Ectodermal cell (in vitro differentiated cells): ENCODE data around the gene SPATA33. TPM values are rescaled to one million over a fixed set of nuclear protein-coding genes. Genes with fewer than 3 reads are reported as not detected.

ENCODE experiments used
- H3K27ac ChIP-seq: 2 replicates; pipeline ENCODE4 v1.7.0; 2013; ENCODE audit warnings: mild to moderate bottlenecking, low read depth, low read length; ENCODE audit not compliant: insufficient read depth, poor library complexity, severe bottlenecking
- H3K27me3 ChIP-seq: 2 replicates; pipeline ENCODE4 v1.7.0; 2013; ENCODE audit warnings: mild to moderate bottlenecking, low read length; ENCODE audit not compliant: insufficient read depth, control insufficient read depth, poor library complexity, severe bottlenecking
- H3K36me3 ChIP-seq: one replicate; pipeline ENCODE4 v1.7.0; 2013; ENCODE audit warnings: low read length; ENCODE audit not compliant: control insufficient read depth, insufficient read depth
- H3K4me1 ChIP-seq: one replicate; pipeline ENCODE4 v1.7.0; 2013; ENCODE audit warnings: low read length; ENCODE audit not compliant: control insufficient read depth, insufficient read depth
- H3K4me3 ChIP-seq: 2 replicates; pipeline ENCODE4 v1.7.0; 2013; ENCODE audit warnings: low read depth, low read length, control low read depth; ENCODE audit not compliant: insufficient read depth
- H3K9me3 ChIP-seq: 2 replicates; pipeline ENCODE4 v1.7.0; 2013; ENCODE audit warnings: mild to moderate bottlenecking, low read length, moderate library complexity; ENCODE audit not compliant: control insufficient read depth
- WGBS, 2 experiments: methylation state at CpG; one replicate each; pipeline ENCODE4 v1.1.7; 2013; ENCODE audit warnings: missing lambda C conversion rate in 2 of 2; 5-methylcytosine and 5-hydroxymethylcytosine counted together
- polyA plus RNA-seq, 4 experiments: library from polyadenylated mRNA; stranded (reverse); fragments of 50-300 nt; gene quantifications; one replicate each; pipeline ENCODE4 v1.2.3, GENCODE V29; 2013

Gene SPATA33
- 37.0 TPM for polyA plus RNA-seq (2013, experiment 1 of 4)
- 33.1 TPM for polyA plus RNA-seq (2013, experiment 2 of 4)
- polyA plus RNA-seq (2013, experiment 3 of 4): 26.8 TPM
- 24.4 TPM for polyA plus RNA-seq (2013, experiment 4 of 4)

DNA sequence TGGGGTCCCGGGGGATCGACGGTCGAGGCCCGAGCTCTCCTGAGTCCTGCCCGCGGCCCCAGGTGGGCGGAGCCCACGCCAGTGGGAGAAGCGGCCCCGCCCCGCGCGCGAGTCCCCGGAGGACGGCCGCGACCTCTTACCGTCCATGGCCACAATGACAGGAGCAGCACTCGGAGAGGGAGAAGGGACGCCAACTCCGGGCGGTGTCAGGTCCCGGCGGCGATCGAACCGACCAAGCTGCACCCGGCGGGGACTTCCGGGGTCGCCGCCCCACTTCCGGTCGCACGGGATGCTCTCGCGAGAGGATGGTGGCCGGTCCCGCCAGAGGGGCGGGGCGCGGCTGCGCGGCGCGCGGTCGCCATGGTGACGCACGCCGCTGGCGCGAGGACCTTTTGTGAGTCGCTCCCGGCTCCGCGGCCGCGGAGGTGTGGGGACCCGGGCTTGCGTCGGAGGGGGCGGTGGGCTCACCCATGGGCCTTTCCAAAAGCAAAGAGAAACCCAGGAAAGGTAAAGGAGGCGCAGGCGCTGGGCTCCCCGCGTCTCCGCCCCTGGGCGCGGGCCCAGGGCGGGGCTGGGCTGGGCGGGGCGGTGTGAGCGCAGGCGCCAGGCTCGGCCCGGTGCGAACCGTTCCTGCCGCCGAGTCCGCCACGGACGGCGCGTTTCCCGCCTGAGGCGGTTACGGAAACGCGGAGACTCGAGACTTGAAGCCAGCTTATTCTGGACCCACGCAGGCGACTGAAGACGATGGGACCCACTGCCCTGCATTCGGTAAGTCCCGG is at the start of gene SPATA33, which contains the start of gene CHMP1A:
Gene SPATA33 (plus strand): TSS at position 395 of the 779 bp plus-strand sequence. CDS start 76 bp downstream, at position 471.
Gene CHMP1A (minus strand): TSS at position 267 of the 779 bp plus-strand sequence. CDS start 120 bp downstream, at position 147.
- peaks cover 5% of the 10 kb centered on the region for H3K4me1 ChIP-seq
- peaks cover 26% of the 10 kb centered on the region for H3K36me3 ChIP-seq
- H3K9me3 ChIP-seq: no peaks in the 10 kb centered on the region
- peak within 1 kb of the TSS; percentile 95 for H3K4me3 ChIP-seq
- H3K27ac ChIP-seq: peak within 1 kb of the TSS; percentile 66
- no peaks in the 10 kb centered on the region for H3K27me3 ChIP-seq
- WGBS, 2 experiments: 0% methylated on average over 99 of the region's 99 CpGs

DNA sequence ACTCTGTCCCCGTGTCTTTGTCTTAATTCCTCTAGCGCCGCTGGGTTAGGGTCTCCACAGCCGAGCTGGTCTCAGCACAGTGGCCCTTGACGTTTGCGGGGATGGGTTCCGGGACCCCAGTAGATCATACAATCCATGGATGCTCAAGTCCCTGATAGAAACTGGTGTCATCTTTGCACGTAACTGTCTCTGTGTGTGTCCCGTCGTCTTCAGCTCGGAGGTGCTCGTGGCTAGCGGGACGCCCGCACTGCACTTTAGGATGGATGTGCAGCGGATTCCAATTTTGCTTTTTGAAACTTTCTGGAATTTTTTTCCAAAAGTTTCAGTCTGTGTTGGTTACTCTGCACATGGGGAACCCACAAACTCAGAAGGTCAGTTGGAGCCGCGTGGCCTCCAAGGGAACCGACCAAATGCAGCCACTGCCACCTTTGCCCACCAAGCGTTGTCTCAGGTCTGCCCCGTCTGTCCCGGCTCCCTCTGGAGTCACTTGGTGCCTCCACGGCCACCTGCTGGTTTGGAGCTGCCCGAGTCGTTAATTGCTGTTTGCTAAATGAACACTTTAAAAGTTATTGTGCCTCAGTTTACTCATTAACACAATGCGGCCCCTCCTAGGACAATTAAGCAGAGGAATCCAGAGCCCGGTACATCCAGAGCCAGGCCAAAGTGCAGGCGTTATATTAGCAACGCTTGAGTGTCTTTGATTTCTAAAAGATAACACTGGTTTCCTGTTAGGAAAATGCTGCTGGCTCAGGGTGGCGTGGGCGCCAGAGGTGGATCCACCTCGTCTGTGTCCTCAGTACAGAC is 49.5 kb upstream of the SPATA33 start:
- Histone ChIP-seq H3K36me3 (no peaks in the 10 kb centered on the region), H3K27ac (no peak overlapping the region), H3K27me3 (no peaks in the 10 kb centered on the region), H3K9me3 (no peaks in the 10 kb centered on the region), H3K4me3 (no peak overlapping the region), H3K4me1 (peaks cover 1% of the 10 kb centered on the region)
- 92 to 93% methylated on average over 32 of the region's 32 CpGs for WGBS, 2 experiments

DNA sequence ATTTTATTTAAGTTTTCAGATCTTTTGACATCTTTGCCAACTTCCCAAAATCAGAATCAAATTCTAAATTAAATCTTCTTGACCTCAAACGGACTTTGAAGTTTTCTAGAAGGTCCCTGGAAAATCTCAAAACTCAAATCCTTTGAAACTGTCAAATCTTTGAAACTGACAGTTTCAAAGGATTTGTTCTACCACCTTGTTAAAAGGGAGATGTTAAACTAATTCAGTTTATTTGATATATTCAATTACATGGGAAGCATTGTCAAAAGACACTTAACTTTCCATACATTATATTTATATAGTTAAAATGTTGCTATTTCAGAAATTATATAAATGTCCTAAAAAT is 47.6 kb upstream of the SPATA33 start:
- Histone ChIP-seq H3K36me3 (no peaks in the 10 kb centered on the region), H3K4me1 (no peaks in the 10 kb centered on the region), H3K27me3 (no peaks in the 10 kb centered on the region), H3K4me3 (no peak overlapping the region), H3K9me3 (no peaks in the 10 kb centered on the region), H3K27ac (no peak overlapping the region)
- 90 to 91% methylated on average over 1 of the region's 1 CpG for WGBS, 2 experiments

DNA sequence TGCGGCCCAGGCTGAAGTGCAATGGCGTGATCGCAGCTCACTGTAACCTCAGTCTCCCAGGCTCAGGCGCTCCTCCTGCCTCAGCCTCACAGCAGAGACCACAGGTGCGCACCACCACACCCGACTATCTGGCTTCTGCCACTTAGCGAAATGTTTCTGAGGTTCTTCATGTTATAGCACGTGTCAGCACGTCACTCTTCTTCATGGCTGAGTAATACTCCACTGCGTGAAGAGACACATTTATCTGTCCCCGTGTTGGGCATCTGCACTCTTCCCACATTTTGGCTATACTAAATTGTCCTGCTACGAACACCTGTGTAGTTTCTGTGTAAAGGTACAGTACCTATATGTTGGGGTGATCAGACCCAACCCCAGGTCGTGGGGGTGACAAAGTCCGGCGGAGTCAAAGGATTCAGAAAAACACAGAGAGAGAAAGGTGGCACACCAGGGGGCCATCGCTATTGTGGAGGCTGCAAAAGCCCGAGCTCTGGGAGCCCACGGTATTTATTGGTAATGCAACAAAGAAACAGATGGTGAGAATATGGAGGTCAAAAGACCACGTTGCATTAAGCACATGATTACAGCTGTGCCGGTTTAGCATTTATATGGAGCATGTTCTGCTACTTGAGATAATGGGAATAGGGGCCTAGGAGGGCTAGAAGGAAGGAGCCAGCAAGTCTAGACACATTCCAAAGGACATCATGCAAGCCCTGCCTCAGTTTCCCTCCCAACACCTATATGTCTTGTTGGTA is 45.0 kb upstream of the SPATA33 start:
- 91 to 92% methylated on average over 20 of the region's 20 CpGs for WGBS, 2 experiments
- H3K9me3 ChIP-seq: no peaks in the 10 kb centered on the region
- no peaks in the 10 kb centered on the region for H3K27me3 ChIP-seq
- no peaks in the 10 kb centered on the region for H3K36me3 ChIP-seq
- H3K4me3 ChIP-seq: no peak overlapping the region
- H3K27ac ChIP-seq: no peak overlapping the region
- no peaks in the 10 kb centered on the region for H3K4me1 ChIP-seq

DNA sequence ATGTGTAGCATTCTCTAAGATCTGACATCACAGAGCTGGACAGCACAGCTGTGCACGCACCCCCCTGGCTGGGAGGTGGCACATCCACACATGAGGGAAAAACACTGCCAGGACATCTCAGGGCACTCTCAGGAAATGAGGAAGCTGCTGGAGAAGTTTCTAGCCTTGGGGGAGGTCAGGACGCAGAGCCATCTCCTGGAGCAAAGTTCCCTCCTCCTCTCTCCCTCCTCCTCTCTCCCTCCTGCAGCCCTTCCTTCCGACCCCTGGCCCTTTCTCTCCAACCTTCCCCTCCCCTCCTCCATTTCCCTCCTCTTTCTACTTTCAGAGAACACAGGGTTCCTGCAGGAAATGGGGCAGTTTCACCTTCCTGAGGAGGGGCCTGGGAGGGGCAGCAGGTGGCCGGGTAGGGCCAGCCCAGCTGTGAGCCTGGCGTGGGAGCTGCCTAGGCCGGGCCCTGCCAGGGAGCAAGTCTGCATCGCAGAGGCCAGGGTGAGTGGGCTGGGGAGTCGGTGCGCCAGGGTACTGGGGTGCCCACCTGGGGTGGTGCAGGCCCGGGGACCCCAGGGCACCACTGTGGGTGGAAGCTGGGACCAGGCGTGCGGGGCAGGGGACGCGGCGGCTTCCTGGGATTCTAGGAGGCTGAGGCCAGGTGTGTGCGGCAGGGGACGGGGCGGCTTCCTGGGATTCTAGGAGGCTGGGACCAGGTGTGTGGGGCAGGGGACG is 44.2 kb upstream of the SPATA33 start, which contains the start of gene DPEP1:
Gene DPEP1 (plus strand): TSS at position 412 of the 723 bp plus-strand sequence. CDS start 16,769 bp downstream, outside the sequence.
- H3K36me3 ChIP-seq: no peaks in the 10 kb centered on the region
- no peak within 1 kb of the TSS for H3K27ac ChIP-seq
- no peaks in the 10 kb centered on the region for H3K9me3 ChIP-seq
- no peaks in the 10 kb centered on the region for H3K27me3 ChIP-seq
- no peaks in the 10 kb centered on the region for H3K4me1 ChIP-seq
- no peak within 1 kb of the TSS for H3K4me3 ChIP-seq
- 84% methylated on average over 19 of the region's 19 CpGs for WGBS, 2 experiments

DNA sequence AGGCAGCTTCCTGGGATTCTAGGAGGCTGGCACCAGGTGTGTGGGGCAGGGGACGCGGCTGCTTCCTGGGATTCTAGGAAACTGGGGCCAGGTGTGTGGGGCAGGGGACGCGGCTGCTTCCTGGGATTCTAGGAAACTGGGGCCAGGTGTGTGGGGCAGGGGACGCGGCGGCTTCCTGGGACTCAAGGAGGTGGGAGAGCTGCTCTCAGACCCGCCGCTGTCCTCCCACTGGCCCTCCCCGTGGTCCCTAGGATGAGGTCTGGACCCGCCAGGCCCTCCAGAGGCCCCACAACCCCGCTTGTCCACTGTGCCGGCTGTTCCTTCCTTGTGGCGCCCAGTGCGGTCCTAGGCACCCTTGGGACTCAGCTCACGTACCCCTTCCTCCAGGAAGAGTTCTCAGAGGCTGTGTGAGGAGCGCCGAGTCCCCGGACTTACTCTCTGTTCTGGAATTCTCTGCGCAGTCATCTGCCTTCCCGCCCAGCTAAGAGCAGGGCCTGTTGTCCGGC is 43.6 kb upstream of the SPATA33 start:
- Histone ChIP-seq H3K4me1 (no peaks in the 10 kb centered on the region), H3K27me3 (no peaks in the 10 kb centered on the region), H3K4me3 (no peak overlapping the region), H3K36me3 (no peaks in the 10 kb centered on the region), H3K9me3 (no peaks in the 10 kb centered on the region), H3K27ac (no peak overlapping the region)
- WGBS, 2 experiments: 92 to 94% methylated on average over 22 of the region's 22 CpGs

DNA sequence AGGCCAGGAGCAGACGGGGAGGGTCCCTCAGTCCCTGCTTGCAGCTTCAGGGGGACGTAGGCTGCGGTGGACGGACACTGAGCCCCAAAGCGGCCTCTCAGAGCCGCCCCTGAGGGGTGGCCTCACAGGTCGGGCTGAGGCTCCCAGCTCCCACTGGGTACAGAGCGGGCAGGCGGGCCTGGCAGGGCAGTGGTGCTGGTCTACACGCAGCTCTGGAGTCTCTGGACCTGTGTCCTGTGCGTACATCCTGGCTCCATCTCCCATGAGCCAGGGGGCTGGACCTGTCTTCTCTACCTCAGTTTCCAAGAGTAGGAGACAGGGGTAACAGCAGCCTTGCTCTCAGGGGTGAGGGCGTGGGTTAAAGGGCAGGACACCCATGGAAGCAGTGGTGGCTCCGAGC is 42.5 kb upstream of the SPATA33 start:
- H3K36me3 ChIP-seq: no peaks in the 10 kb centered on the region
- no peak overlapping the region for H3K27ac ChIP-seq
- H3K4me3 ChIP-seq: no peak overlapping the region
- 84 to 86% methylated on average over 13 of the region's 13 CpGs for WGBS, 2 experiments
- no peaks in the 10 kb centered on the region for H3K27me3 ChIP-seq
- H3K9me3 ChIP-seq: no peaks in the 10 kb centered on the region
- no peaks in the 10 kb centered on the region for H3K4me1 ChIP-seq

DNA sequence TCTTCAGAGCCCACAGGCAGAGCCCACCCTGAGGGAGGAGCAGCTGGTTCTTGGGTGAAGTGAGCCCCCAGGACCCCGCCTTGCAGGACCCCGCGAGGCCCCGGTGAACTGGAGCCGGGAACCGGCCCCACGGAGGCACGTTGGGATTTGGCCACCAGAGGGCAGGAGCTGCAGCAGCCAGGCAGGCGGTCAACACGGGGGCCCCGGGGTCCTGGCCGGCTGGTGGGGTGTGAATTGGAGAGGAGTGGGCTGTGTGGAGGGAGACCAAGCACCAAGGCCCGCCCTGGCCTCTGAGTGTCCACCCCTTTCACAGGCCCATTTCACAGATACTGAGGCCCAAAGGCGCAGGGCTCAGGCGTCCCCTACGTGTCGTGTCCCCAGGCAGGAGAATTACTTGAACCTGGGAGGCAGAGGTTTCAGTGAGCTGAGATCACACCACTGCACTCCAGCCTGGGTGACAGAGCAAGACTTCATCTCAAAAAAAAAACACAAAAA is 42.0 kb upstream of the SPATA33 start:
- H3K4me1 ChIP-seq: no peaks in the 10 kb centered on the region
- no peak overlapping the region for H3K4me3 ChIP-seq
- WGBS, 2 experiments: 50 to 52% methylated on average over 17 of the region's 17 CpGs
- no peak overlapping the region for H3K27ac ChIP-seq
- no peaks in the 10 kb centered on the region for H3K36me3 ChIP-seq
- no peaks in the 10 kb centered on the region for H3K27me3 ChIP-seq
- H3K9me3 ChIP-seq: no peaks in the 10 kb centered on the region

DNA sequence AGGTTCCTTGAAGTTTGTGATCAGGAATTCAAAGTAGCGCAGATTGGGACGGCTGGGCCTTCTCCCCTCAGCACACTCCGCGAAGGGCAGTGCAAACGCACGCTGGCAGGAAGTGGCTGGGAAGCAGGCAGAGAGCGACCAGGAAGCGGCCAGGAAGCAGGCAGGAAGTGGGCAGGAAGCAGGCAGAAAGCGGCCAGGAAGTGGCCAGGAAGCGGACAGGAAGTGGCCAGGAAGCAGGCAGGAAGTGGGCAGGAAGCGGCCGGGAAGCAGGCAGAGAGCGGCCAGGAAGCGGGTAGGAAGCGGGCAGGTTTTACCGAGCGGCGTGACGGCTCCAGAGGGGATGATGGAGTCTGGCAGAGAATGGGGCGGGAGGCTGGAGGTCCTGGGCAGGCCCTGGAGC is 41.0 kb upstream of the SPATA33 start:
- no peaks in the 10 kb centered on the region for H3K4me1 ChIP-seq
- H3K27ac ChIP-seq: no peak overlapping the region
- H3K9me3 ChIP-seq: no peaks in the 10 kb centered on the region
- no peak overlapping the region for H3K4me3 ChIP-seq
- WGBS, 2 experiments: 94 to 95% methylated on average over 20 of the region's 20 CpGs
- no peaks in the 10 kb centered on the region for H3K36me3 ChIP-seq
- no peaks in the 10 kb centered on the region for H3K27me3 ChIP-seq
